Stimulated activated CD4-positive, alpha-beta T cell treated with anti-CD3 and anti-CD28 coated beads, Interleukin-4, amount 100 ng/mL, for 24 hours (primary cell): Measurements from ENCODE around the gene C19orf38.
A peak's percentile ranks its signal among the peaks of the same experiment; 100 is the strongest.
"Not testable (repeated sequence)": the region's sequence is repeated elsewhere in the genome, so short reads cannot be mapped to it uniquely, and the experiment has no call there.

Experiments used
- DNase-seq: peaks from one replicate; pipeline ENCODE4 v3.0.0-alpha.2; 2020

C19orf38 gene

GRCh38 chr19:10826231-10826630 is 22.0 kb upstream of the C19orf38 start:
- DNase-seq = no peak

GRCh38 chr19:10826846-10827245 is 21.4 kb upstream of the C19orf38 start:
- DNase-seq = no peak

- DNase-seq = no peak
These were observed 19.0 kb upstream of the C19orf38 start for GRCh38 chr19:10828981-10829821.

- DNase-seq = no peak
These were observed 18.2 kb upstream of the C19orf38 start for GRCh38 chr19:10829967-10830366.

GRCh38 chr19:10830370-10830769 is 17.8 kb upstream of the C19orf38 start:
- DNase-seq = no peak

- DNase-seq = no peak
These were observed 17.1 kb upstream of the C19orf38 start for GRCh38 chr19:10830931-10831779.

- no peak for DNase-seq
These were observed 16.0 kb upstream of the C19orf38 start for GRCh38 chr19:10831987-10832938.

- DNase-seq = no peak
These were observed 15.3 kb upstream of the C19orf38 start for GRCh38 chr19:10832939-10833296.

GRCh38 chr19:10835089-10835753 is 13.0 kb upstream of the C19orf38 start:
- no peak for DNase-seq

- DNase-seq = peak; percentile 97
These were observed 12.3 kb upstream of the C19orf38 start, which contains the start of gene TMED1 for GRCh38 chr19:10835754-10836478. TMED1 (minus strand) TSS chr19:10836212; CDS start chr19:10836191, 21 bp downstream.

GRCh38 chr19:10836479-10837330 is 11.5 kb upstream of the C19orf38 start:
- DNase-seq = peak; percentile 86

GRCh38 chr19:10837649-10838048 is 10.6 kb upstream of the C19orf38 start:
- not testable (repeated sequence) for DNase-seq

- DNase-seq = no peak
These were observed 9.8 kb upstream of the C19orf38 start for GRCh38 chr19:10838377-10838776.

- DNase-seq = no peak
These were observed 8.8 kb upstream of the C19orf38 start for GRCh38 chr19:10839114-10840050.

GRCh38 chr19:10842788-10843187 is 5.4 kb upstream of the C19orf38 start:
- DNase-seq = no peak

- no peak for DNase-seq
These were observed 1.6 kb upstream of the C19orf38 start for GRCh38 chr19:10846500-10847202.

- DNase-seq = no peak
These were observed 2.4 kb downstream of the C19orf38 start for GRCh38 chr19:10850631-10851030.

- no peak for DNase-seq
These were observed 4.0 kb downstream of the C19orf38 start for GRCh38 chr19:10852098-10852800.
